HG03095 (cell line): ENCODE measurements around the gene IFIT1B.

Experiments
- ATAC-seq: cut with Tn5 transposase; IDR thresholded peaks from one replicate; pipeline ENCODE4 v1.9.1; 2021; ENCODE audit warnings: moderate library complexity; ENCODE audit not compliant: unreplicated experiment

Gene IFIT1B

GRCh38 chr10:89347701-89348457, 30.0 kb upstream of the IFIT1B start:
- ATAC-seq, result no peak

GRCh38 chr10:89348481-89348880, 29.4 kb upstream of the IFIT1B start:
- ATAC-seq, result no peak

- no peak for ATAC-seq
Observed at GRCh38 chr10:89348975-89349374, 28.9 kb upstream of the IFIT1B start.

- peak; percentile 32 for ATAC-seq
Observed at GRCh38 chr10:89350631-89351315, 27.1 kb upstream of the IFIT1B start.

- peak; percentile 79 for ATAC-seq
Observed at GRCh38 chr10:89351412-89351779, 26.5 kb upstream of the IFIT1B start.

GRCh38 chr10:89351780-89352597, 25.9 kb upstream of the IFIT1B start:
- ATAC-seq, result no peak

- ATAC-seq, result no peak
Observed at GRCh38 chr10:89352802-89353201, 25.1 kb upstream of the IFIT1B start.

GRCh38 chr10:89355394-89355931, 22.4 kb upstream of the IFIT1B start:
- ATAC-seq, result no peak

GRCh38 chr10:89357096-89357495, 20.8 kb upstream of the IFIT1B start:
- ATAC-seq, result no peak

- no peak for ATAC-seq
Observed at GRCh38 chr10:89357975-89358374, 19.9 kb upstream of the IFIT1B start.

GRCh38 chr10:89360157-89360556, 17.7 kb upstream of the IFIT1B start:
- ATAC-seq, result no peak

GRCh38 chr10:89362929-89363328, 14.9 kb upstream of the IFIT1B start:
- no peak for ATAC-seq

GRCh38 chr10:89363729-89364442, 14.0 kb upstream of the IFIT1B start:
- ATAC-seq, result no peak

GRCh38 chr10:89364531-89364930, 13.3 kb upstream of the IFIT1B start:
- no peak for ATAC-seq

- peak; percentile 46 for ATAC-seq
Observed at GRCh38 chr10:89367529-89367928, 10.3 kb upstream of the IFIT1B start.

- ATAC-seq, result no peak
Observed at GRCh38 chr10:89368129-89368528, 9.7 kb upstream of the IFIT1B start.

- ATAC-seq, result no peak
Observed at GRCh38 chr10:89369156-89370105, 8.4 kb upstream of the IFIT1B start.

- no peak for ATAC-seq
Observed at GRCh38 chr10:89371079-89371478, 6.8 kb upstream of the IFIT1B start.

- no peak for ATAC-seq
Observed at GRCh38 chr10:89371987-89372386, 5.9 kb upstream of the IFIT1B start.
